Endothelial cell of umbilical vein (primary cell): ENCODE measurements around the gene COX4I1. TPM values are rescaled to one million over a fixed set of nuclear protein-coding genes. Genes with fewer than 3 reads are reported as not detected.

Source experiments
- BruUV-seq: library from RNA; stranded (reverse); fragments of 400-500 nt; replicated peaks from 2 replicates; lab custom pipeline; 2021; lab: Mats Ljungman, UMichigan
- CTCF ChIA-PET: fragments of 300-600, 350-600 bp; sonication (Branson Sonifier 250); formaldehyde crosslinking; loops from one replicate; lab custom pipeline; 2021; ENCODE audit warnings: antibody characterized with exemption, inconsistent platforms; lab: Charles Lee
- POLR2A ChIA-PET: fragments of 300-600, 350-600 bp; sonication (Branson Sonifier 250); formaldehyde crosslinking; loops from one replicate; lab custom pipeline; 2021; ENCODE audit warnings: antibody characterized with exemption, inconsistent platforms; lab: Charles Lee
- DNase-seq: peaks from one replicate; pipeline ENCODE4 v3.0.0-alpha.2; 2011; ENCODE audit warnings: low read depth, low spot score
- FAIRE-seq: peaks from 2 replicates; lab custom pipeline; 2011; peaks lifted over from hg19 to GRCh38; lab: Jason Lieb, UNC
- H2AFZ ChIP-seq: 2 replicates; pipeline ENCODE4 v1.6.0; 2012; ENCODE audit warnings: low read depth, low read length, control low read depth, inconsistent platforms
- H3K27ac ChIP-seq: 2 replicates; pipeline ENCODE4 v1.5.1; 2011; ENCODE audit warnings: low read depth, mild to moderate bottlenecking, control low read depth, low read length, moderate library complexity; ENCODE audit not compliant: insufficient read depth
- H3K27me3 ChIP-seq, 2 experiments: 2 replicates each; pipeline versions ENCODE4 v1.6.0 to v1.6.1; 2011; ENCODE audit warnings: low read length in 2 of 2, mixed read lengths in 1 of 2; ENCODE audit not compliant: control insufficient read depth in 2 of 2, insufficient read depth in 2 of 2
- H3K36me3 ChIP-seq, 2 experiments: 2 replicates in 1 of 2; 3 replicates in 1 of 2; pipeline ENCODE4 v1.5.1; 2011; ENCODE audit warnings: low read length in 2 of 2, mild to moderate bottlenecking in 1 of 2, moderate library complexity in 1 of 2; ENCODE audit not compliant: control insufficient read depth in 2 of 2, insufficient read depth in 2 of 2; ENCODE audit errors: extremely low read depth in 1 of 2
- H3K4me1 ChIP-seq: 3 replicates; pipeline ENCODE4 v1.5.1; 2011; ENCODE audit warnings: mild to moderate bottlenecking, low read length; ENCODE audit not compliant: control insufficient read depth, insufficient read depth; ENCODE audit errors: extremely low read depth
- H3K4me2 ChIP-seq: 2 replicates; pipeline ENCODE4 v1.6.1; 2011; ENCODE audit warnings: low read length, control low read depth, mixed read lengths; ENCODE audit not compliant: insufficient read depth
- H3K4me3 ChIP-seq, 3 experiments: fragments of 200-600 bp in 1 of 3; sonication (generic), shearing (Covaris generic) in 1 of 3; replicated peaks in 1 of 3; 2 replicates each; pipeline ENCODE4 v1.5.1; 2011 to 2016; ENCODE audit warnings: control low read depth in 3 of 3, low read length in 3 of 3, mild to moderate bottlenecking in 2 of 3, inconsistent platforms in 1 of 3, low read depth in 1 of 3, moderate library complexity in 1 of 3; ENCODE audit not compliant: insufficient read depth in 1 of 3
- H3K79me2 ChIP-seq: 2 replicates; pipeline ENCODE4 v1.6.0; 2012; ENCODE audit warnings: low read length, inconsistent platforms; ENCODE audit not compliant: control insufficient read depth, insufficient read depth
- H3K9ac ChIP-seq: replicated peaks from 2 replicates; pipeline ENCODE3; 2011; ENCODE audit warnings: low read length, control low read depth; ENCODE audit not compliant: insufficient read depth; ENCODE audit errors: extremely low read depth
- H3K9me1 ChIP-seq: replicated peaks from 3 replicates; pipeline ENCODE4 v1.6.0; 2011; ENCODE audit warnings: mild to moderate bottlenecking, low read length; ENCODE audit not compliant: control insufficient read depth, insufficient read depth; ENCODE audit errors: extremely low read depth
- H3K9me3 ChIP-seq: replicated peaks from 2 replicates; pipeline ENCODE4 v1.5.1; 2012; ENCODE audit warnings: low read length, inconsistent platforms; ENCODE audit not compliant: control insufficient read depth, insufficient read depth
- H4K20me1 ChIP-seq: replicated peaks from 2 replicates; pipeline ENCODE3; 2011; ENCODE audit warnings: mild to moderate bottlenecking, low read length; ENCODE audit not compliant: control insufficient read depth, insufficient read depth; ENCODE audit errors: extremely low read depth
- CTCF ChIP-seq, 2 donors: IDR thresholded peaks; 1 replicate in 1 of 2; 2 replicates in 1 of 2; pipeline ENCODE4 v1.5.1; 2011; ENCODE audit warnings: low read length in 2 of 2, mild to moderate bottlenecking in 2 of 2, moderate library complexity in 2 of 2, control low read depth in 1 of 2, inconsistent platforms in 1 of 2, low read depth in 1 of 2; ENCODE audit not compliant: insufficient read depth in 1 of 2; ENCODE audit errors: extremely low read depth in 1 of 2
- EZH2 ChIP-seq: IDR thresholded peaks from 2 replicates; pipeline ENCODE4 v1.6.1; 2012; ENCODE audit warnings: borderline replicate concordance, low read depth, mild to moderate bottlenecking, moderate library complexity, low read length, inconsistent platforms; ENCODE audit not compliant: severe bottlenecking
- FOS ChIP-seq: IDR thresholded peaks from 2 replicates; pipeline ENCODE4 v1.6.1; 2011; ENCODE audit warnings: mild to moderate bottlenecking, low read length, moderate library complexity, borderline replicate concordance; ENCODE audit not compliant: insufficient read depth
- GATA2 ChIP-seq: IDR thresholded peaks from 2 replicates; pipeline ENCODE4 v1.7.0; 2011; ENCODE audit warnings: low read depth, mild to moderate bottlenecking, moderate library complexity, mixed read lengths, low read length; ENCODE audit not compliant: insufficient read length, insufficient read depth
- JUN ChIP-seq: IDR thresholded peaks from 2 replicates; pipeline ENCODE4 v1.6.1; 2011; ENCODE audit warnings: borderline replicate concordance, low read depth; ENCODE audit not compliant: insufficient read length, insufficient read depth
- MAX ChIP-seq: IDR thresholded peaks from 2 replicates; pipeline ENCODE4 v1.6.1; 2011; ENCODE audit not compliant: insufficient read depth, insufficient read length
- MYC ChIP-seq: IDR thresholded peaks from one replicate; pipeline ENCODE4 v1.6.1; 2011; ENCODE audit warnings: mild to moderate bottlenecking, low read depth, low read length
- POLR2A ChIP-seq: IDR thresholded peaks from 2 replicates; pipeline ENCODE4 v1.6.1; 2012; ENCODE audit warnings: low read depth, mild to moderate bottlenecking, control low read depth, low read length
- dilution Hi-C: fragments of 300-500 bp; cut with MboI; formaldehyde crosslinking; loops from one replicate; pipeline ENCODE4 v1.15.0; 2019; ENCODE audit warnings: low sequenced_read_pairs; ENCODE audit not compliant: extremely low pct_ligation_motif_present
- intact Hi-C: fragments of 100-400 bp; cut with micrococcal nuclease; formaldehyde crosslinking; loops from one replicate; pipeline ENCODE4 v1.10.0; 2022
- polyA plus RNA-seq, 4 experiments: library from polyadenylated mRNA; depleted of rRNA in 3 of 4; stranded (reverse) in 3 of 4; unstranded in 1 of 4; fragments of >200 nt; gene quantifications; 2 replicates each; pipeline versions ENCODE4 v1.2.1 to v1.2.3, GENCODE V29; 2011 to 2012; ENCODE audit warnings: missing spikeins in 1 of 4
- total RNA-seq: library from RNA; stranded (reverse); gene quantifications from 2 replicates; pipeline ENCODE4 v1.2.3, GENCODE V29; 2021

The COX4I1 gene
- total and polyA plus RNA-seq, 2 donors (not counting 3 experiments of a cell fraction or from before 2014, with no cell fraction given), result 560 to 953 TPM

GRCh38 chr16:85840395-85840794 is 40.9 kb downstream of the COX4I1 start:
- intact Hi-C loops, result no loop called here
- no peaks in the 10 kb centered on the region for H3K9me3 ChIP-seq
- no peaks in the 10 kb centered on the region for H4K20me1 ChIP-seq
- H2AFZ ChIP-seq, result no peak overlapping the region
- CTCF ChIA-PET, result no interaction called here
- no peak overlapping the region for H3K9ac ChIP-seq
- DNase-seq (no peak), FAIRE-seq (no peak)
- H3K36me3 ChIP-seq, result no peaks in the 10 kb centered on the region
- POLR2A ChIA-PET, result no interaction called here
- no peaks in the 10 kb centered on the region for H3K27me3 ChIP-seq
- no peaks in the 10 kb centered on the region for H3K4me1 ChIP-seq
- no peaks in the 10 kb centered on the region for H3K9me1 ChIP-seq
- no peak overlapping the region for H3K4me2 ChIP-seq
- dilution Hi-C loops, result no loop called here
- no peak overlapping the region for H3K4me3 ChIP-seq
- BruUV-seq, result no TSS peak
- TF ChIP-seq POLR2A (no peak), MYC (no peak), MAX (no peak), EZH2 (no peak), CTCF (IDR thresholded peaks at IDR 0.05; ENCODE audit: extremely low read depth in 1 of 2, insufficient read depth in 1 of 2, low read depth in 1 of 2, low read length in 2 of 2) (no peak), GATA2 (no peak), FOS (no peak), JUN (no peak)
- H3K79me2 ChIP-seq, result no peaks in the 10 kb centered on the region
- H3K27ac ChIP-seq, result no peak overlapping the region
